Loucy (cell line): ENCODE data around the gene LDLRAD4.

Source experiments
- H2AFZ ChIP-seq: fragments of 200-600 bp; sonication (generic); 2 replicates; pipeline ENCODE4 v1.6.0; 2016; ENCODE audit warnings: antibody characterized with exemption, mild to moderate bottlenecking, low read length, moderate library complexity
- H3F3A ChIP-seq: fragments of 200-600 bp; 2 replicates; pipeline ENCODE4 v1.6.0; 2016; ENCODE audit warnings: antibody characterized with exemption, low read depth, mild to moderate bottlenecking
- H3K27me3 ChIP-seq: fragments of 200-600 bp; sonication (generic); 2 replicates; pipeline ENCODE4 v1.6.1; 2014; ENCODE audit warnings: low read length, mild to moderate bottlenecking; ENCODE audit not compliant: insufficient read depth, poor library complexity, severe bottlenecking
- H3K36me3 ChIP-seq: fragments of 200-600 bp; sonication (generic); 2 replicates; pipeline ENCODE4 v1.6.1; 2016; ENCODE audit warnings: low read length; ENCODE audit not compliant: insufficient read depth
- H3K4me1 ChIP-seq: fragments of 200-600 bp; sonication (generic); 2 replicates; pipeline ENCODE4 v1.5.1; 2014; ENCODE audit warnings: low read length, mild to moderate bottlenecking; ENCODE audit not compliant: insufficient read depth, poor library complexity, severe bottlenecking
- H3K4me2 ChIP-seq: fragments of 200-600 bp; sonication (generic); 2 replicates; pipeline ENCODE4 v1.6.0; 2014; ENCODE audit warnings: antibody characterized with exemption, low read length, low read depth, mild to moderate bottlenecking; ENCODE audit not compliant: poor library complexity, severe bottlenecking
- H3K4me3 ChIP-seq: fragments of 200-600 bp; sonication (generic); 2 replicates; pipeline ENCODE4 v1.5.1; 2014; ENCODE audit warnings: low read length, mild to moderate bottlenecking, mixed read lengths; ENCODE audit not compliant: poor library complexity, severe bottlenecking
- H3K79me2 ChIP-seq: fragments of 200-600 bp; sonication (generic); 2 replicates; pipeline ENCODE4 v1.6.1; 2014; ENCODE audit warnings: low read length; ENCODE audit not compliant: insufficient read depth
- H3K9ac ChIP-seq: fragments of 200-600 bp; sonication (generic); 2 replicates; pipeline ENCODE4 v1.6.0; 2014; ENCODE audit warnings: mild to moderate bottlenecking, low read depth, low read length, moderate library complexity; ENCODE audit not compliant: poor library complexity, severe bottlenecking
- H3K9me2 ChIP-seq: fragments of 200-600 bp; sonication (generic); replicated peaks from 2 replicates; pipeline ENCODE4 v1.6.1; 2016; ENCODE audit warnings: low read depth, low read length, mixed read lengths
- H3K9me3 ChIP-seq: fragments of 200-600 bp; sonication (generic); 2 replicates; pipeline ENCODE4 v1.6.1; 2014; ENCODE audit warnings: mild to moderate bottlenecking, antibody characterized with exemption, low read length, low read depth; ENCODE audit not compliant: insufficient read depth
- H4K20me1 ChIP-seq: fragments of 200-600 bp; sonication (generic); 2 replicates; pipeline ENCODE4 v1.6.0; 2014; ENCODE audit warnings: antibody characterized with exemption, low read length, mild to moderate bottlenecking; ENCODE audit not compliant: insufficient read depth, poor library complexity, severe bottlenecking
- EZH2phosphoT487 ChIP-seq: fragments of 200-600 bp; IDR thresholded peaks from 2 replicates; pipeline ENCODE4 v1.6.1; 2018; ENCODE audit warnings: antibody characterized with exemption, mild to moderate bottlenecking, moderate library complexity, borderline replicate concordance
- TF ChIP-seq, protein P1 (sequence below): fragments of 200-600 bp; sonication (generic); conservative IDR thresholded peaks from 2 replicates; pipeline ENCODE4 v1.5.1; 2014; ENCODE audit warnings: mild to moderate bottlenecking, antibody characterized with exemption, low read length

The LDLRAD4 gene

DNA sequence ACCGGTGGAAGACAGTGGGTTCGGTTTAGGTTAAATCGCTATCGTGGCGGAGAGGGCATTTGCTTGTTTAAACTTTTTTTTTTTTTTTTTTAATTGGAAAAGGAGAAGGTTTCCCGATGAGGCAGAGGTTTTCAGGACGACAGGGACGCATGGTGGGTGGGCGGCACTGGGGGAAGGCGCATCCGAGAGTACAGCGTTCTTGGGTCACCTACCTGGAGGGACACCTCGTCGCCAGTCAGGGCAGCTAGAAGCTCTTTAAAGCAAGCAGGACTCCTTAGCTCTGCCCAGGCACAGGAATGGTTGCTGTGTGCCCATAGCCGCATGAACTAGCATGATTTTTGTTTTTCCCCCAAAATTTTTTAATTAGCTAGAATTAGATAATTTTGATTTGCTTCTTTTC lies 437 bp downstream of the LDLRAD4 start:
- Histone ChIP-seq H3K27me3 (no peaks in the 10 kb centered on the region), H3F3A (peaks cover 5% of the 10 kb centered on the region; the same call in 1 of the 2 replicates), H3K4me2 (peak overlapping the region; percentile 94), H3K36me3 (no peaks in the 10 kb centered on the region), H3K79me2 (peaks cover 59% of the 10 kb centered on the region), H2AFZ (peak overlapping the region; percentile 83), H3K9ac (peak overlapping the region; percentile 81), H3K9me2 (no peaks in the 10 kb centered on the region), H3K4me1 (peaks cover 62% of the 10 kb centered on the region), H3K4me3 (peak overlapping the region; percentile 86), H3K9me3 (no peaks in the 10 kb centered on the region), H4K20me1 (peaks cover 9% of the 10 kb centered on the region)
- no peak for TF ChIP-seq EZH2phosphoT487
- TF ChIP-seq, protein P1, sequence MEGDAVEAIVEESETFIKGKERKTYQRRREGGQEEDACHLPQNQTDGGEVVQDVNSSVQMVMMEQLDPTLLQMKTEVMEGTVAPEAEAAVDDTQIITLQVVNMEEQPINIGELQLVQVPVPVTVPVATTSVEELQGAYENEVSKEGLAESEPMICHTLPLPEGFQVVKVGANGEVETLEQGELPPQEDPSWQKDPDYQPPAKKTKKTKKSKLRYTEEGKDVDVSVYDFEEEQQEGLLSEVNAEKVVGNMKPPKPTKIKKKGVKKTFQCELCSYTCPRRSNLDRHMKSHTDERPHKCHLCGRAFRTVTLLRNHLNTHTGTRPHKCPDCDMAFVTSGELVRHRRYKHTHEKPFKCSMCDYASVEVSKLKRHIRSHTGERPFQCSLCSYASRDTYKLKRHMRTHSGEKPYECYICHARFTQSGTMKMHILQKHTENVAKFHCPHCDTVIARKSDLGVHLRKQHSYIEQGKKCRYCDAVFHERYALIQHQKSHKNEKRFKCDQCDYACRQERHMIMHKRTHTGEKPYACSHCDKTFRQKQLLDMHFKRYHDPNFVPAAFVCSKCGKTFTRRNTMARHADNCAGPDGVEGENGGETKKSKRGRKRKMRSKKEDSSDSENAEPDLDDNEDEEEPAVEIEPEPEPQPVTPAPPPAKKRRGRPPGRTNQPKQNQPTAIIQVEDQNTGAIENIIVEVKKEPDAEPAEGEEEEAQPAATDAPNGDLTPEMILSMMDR, result no peak

DNA sequence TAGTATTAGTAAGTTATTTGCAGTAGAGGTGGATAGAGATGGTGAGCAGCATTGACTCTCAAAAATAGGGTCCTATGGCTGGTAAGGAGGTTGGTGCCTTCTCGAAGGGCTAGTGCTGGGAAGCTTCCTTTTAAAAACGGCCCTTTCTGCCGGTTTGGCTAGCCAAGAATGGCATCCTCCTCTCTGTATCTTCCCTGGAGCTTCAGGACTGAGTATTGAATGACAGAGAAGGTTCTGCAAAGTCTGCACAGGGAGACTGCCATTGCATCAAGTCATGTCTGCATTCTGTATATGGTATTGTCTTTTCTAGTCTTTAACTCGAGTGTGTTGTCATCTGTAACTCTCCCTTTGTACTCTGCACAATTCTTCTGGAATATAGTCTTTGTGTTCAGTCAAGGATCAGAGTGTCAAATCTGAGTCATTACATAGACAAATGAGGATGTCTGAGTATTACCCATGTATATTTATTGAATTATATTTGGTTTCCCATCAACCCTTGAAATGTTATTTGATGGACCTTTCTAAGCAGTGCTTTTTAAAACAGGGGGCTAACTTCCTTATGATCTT lies 1.1 kb downstream of the LDLRAD4 start:
- H3F3A ChIP-seq, result peaks cover 5% of the 10 kb centered on the region; the same call in 1 of the 2 replicates
- no peak overlapping the region for H2AFZ ChIP-seq
- peak overlapping the region; percentile 81 for H3K9ac ChIP-seq
- H3K27me3 ChIP-seq, result no peaks in the 10 kb centered on the region
- no peak for TF ChIP-seq EZH2phosphoT487
- TF ChIP-seq, protein P1, result no peak
- H3K36me3 ChIP-seq, result no peaks in the 10 kb centered on the region
- H3K9me3 ChIP-seq, result no peaks in the 10 kb centered on the region
- H3K9me2 ChIP-seq, result no peaks in the 10 kb centered on the region
- H3K4me3 ChIP-seq, result peak overlapping the region; percentile 86
- peaks cover 64% of the 10 kb centered on the region for H3K4me1 ChIP-seq
- peaks cover 9% of the 10 kb centered on the region for H4K20me1 ChIP-seq
- peak overlapping the region; percentile 94 for H3K4me2 ChIP-seq
- peaks cover 61% of the 10 kb centered on the region for H3K79me2 ChIP-seq

DNA sequence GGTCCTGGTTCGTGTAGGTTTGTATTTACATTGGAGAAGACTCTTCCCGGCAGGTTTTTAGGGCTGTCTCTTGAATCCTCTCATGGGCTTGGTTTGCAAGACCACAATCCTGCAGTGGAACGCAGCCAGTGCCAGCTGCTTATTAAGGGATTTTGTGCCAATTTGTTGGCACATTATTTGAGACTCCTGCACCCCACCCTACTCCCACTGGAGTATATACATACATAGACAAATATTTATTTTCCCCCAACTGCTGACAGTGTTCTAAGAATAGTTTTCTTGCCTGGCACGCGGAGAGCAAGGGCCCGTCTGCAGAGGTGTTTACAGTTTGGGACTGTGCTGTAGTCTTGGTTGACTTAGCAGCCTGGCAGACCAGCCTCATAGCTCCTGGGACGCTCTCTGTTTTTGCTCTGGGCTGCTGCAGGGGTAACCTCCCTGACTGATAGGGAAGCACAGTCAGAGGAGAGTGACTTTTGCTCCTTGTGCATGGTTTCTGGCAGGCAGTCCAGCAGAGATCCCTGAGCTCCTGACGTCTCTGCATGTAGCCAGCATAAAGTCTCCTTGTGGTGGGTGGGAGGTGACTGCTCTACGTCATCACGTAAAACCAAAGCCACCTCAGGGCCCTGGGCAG lies 1.9 kb downstream of the LDLRAD4 start:
- H3K4me1 ChIP-seq, result peaks cover 64% of the 10 kb centered on the region
- peaks cover 9% of the 10 kb centered on the region for H4K20me1 ChIP-seq
- no peaks in the 10 kb centered on the region for H3K9me3 ChIP-seq
- TF ChIP-seq, protein P1, result no peak
- TF ChIP-seq EZH2phosphoT487, result no peak
- no peaks in the 10 kb centered on the region for H3K9me2 ChIP-seq
- H3K4me3 ChIP-seq, result peak overlapping the region; percentile 86
- H3K4me2 ChIP-seq, result peak overlapping the region; percentile 94
- no peaks in the 10 kb centered on the region for H3K27me3 ChIP-seq
- H3K9ac ChIP-seq, result peak overlapping the region; percentile 81
- peaks cover 5% of the 10 kb centered on the region; the same call in 1 of the 2 replicates for H3F3A ChIP-seq
- H2AFZ ChIP-seq, result no peak overlapping the region
- H3K79me2 ChIP-seq, result peaks cover 69% of the 10 kb centered on the region
- no peaks in the 10 kb centered on the region for H3K36me3 ChIP-seq
